ENCODE measurements around the gene TUBB4B.

DNA sequence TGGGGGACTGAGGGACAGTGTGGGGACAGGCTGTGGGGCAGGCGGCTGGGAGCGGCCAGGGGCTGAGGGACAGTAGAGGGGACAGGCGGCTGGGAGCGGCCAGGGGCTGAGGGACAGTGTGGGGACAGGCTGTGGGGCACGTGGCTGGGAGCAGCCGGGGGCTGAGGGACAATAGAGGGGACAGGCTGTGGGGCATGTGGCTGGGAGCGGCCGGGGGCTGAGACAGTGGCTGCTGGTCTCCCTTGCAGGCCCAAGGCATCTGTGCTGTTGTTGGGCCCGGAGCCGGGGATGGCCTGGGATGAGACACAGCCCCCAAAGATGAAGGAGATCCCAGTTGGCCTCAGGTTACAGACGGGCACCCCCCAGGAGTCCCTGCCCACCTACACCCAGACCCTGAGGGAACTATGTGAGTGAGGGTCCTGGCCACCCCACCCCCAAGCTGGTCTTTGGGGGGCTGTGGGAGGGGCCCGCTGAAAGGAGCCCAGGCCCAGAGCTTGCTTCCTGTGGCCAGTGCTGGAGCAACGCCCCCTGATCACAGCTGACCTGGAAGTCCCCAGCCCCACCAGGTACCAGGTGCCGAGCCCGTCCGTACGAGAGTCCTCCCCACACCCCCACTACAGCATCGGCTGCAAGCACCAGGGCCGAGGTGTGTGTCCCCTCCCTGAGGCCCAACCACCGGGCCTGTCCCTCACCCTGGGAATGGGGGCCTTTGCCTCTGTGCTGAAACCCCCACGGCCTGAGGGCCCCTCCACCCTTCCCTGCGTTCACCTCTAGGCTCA, 10.6 kb downstream of the TUBB4B start:
- no peak for TF ChIP-seq CTCF (IDR thresholded peaks at IDR 0.05)
- no peak for TF ChIP-seq POLR2A (IDR thresholded peaks at IDR 0.05)
- no peak for TF ChIP-seq EP300 (IDR thresholded peaks at IDR 0.05)
- no peak for TF ChIP-seq POLR2AphosphoS5 (IDR thresholded peaks at IDR 0.05)

Data from stomach (tissue), 4 donors.